ENCODE measurements around the gene SYNJ2. TPM values are rescaled to one million over a fixed set of nuclear protein-coding genes. Genes with fewer than 3 reads are reported as not detected.

The SYNJ2 gene
- total and polyA plus RNA-seq, 2 experiments from 2014 or later = 2.8 to 5.6 TPM

DNA sequence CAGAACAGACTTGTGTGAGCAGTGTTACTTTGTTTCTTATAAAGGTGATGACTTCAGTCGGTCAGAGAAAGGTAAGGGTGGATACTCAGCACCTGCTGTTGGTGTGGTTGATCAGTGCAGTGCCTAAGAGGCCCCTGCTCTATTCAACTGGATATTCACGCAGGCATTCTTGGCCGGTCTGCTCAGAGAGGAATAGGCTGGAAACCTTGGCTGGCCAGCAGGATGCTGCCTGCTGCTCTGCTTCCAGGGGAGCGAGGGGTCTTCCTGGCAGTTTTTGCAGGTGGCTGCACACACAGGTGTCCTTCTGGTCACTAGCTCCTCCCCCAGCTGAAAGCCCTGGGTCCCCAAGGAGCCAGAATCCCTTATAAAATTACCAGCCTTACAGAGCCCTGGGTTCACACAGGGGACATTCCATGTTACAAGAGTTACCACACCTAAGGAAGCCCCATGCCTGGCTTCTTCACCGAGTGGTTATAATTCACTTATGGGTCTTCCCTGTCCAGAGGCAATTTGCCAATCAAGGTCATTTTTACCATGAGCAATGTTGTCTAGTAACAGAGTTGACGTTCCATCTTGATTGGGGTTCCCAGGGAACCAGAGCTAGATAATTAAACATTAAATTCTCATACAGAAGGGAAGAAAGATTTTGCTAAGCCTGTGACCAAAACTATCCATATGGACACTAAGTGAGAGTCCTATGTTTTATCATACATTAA lies 16.4 kb downstream of the SYNJ2 start (continued):
- TF ChIP-seq EZH2 (IDR thresholded peaks at IDR 0.05; ENCODE audit: low read depth, unreplicated experiment) = no peak
- TF ChIP-seq, protein P1, sequence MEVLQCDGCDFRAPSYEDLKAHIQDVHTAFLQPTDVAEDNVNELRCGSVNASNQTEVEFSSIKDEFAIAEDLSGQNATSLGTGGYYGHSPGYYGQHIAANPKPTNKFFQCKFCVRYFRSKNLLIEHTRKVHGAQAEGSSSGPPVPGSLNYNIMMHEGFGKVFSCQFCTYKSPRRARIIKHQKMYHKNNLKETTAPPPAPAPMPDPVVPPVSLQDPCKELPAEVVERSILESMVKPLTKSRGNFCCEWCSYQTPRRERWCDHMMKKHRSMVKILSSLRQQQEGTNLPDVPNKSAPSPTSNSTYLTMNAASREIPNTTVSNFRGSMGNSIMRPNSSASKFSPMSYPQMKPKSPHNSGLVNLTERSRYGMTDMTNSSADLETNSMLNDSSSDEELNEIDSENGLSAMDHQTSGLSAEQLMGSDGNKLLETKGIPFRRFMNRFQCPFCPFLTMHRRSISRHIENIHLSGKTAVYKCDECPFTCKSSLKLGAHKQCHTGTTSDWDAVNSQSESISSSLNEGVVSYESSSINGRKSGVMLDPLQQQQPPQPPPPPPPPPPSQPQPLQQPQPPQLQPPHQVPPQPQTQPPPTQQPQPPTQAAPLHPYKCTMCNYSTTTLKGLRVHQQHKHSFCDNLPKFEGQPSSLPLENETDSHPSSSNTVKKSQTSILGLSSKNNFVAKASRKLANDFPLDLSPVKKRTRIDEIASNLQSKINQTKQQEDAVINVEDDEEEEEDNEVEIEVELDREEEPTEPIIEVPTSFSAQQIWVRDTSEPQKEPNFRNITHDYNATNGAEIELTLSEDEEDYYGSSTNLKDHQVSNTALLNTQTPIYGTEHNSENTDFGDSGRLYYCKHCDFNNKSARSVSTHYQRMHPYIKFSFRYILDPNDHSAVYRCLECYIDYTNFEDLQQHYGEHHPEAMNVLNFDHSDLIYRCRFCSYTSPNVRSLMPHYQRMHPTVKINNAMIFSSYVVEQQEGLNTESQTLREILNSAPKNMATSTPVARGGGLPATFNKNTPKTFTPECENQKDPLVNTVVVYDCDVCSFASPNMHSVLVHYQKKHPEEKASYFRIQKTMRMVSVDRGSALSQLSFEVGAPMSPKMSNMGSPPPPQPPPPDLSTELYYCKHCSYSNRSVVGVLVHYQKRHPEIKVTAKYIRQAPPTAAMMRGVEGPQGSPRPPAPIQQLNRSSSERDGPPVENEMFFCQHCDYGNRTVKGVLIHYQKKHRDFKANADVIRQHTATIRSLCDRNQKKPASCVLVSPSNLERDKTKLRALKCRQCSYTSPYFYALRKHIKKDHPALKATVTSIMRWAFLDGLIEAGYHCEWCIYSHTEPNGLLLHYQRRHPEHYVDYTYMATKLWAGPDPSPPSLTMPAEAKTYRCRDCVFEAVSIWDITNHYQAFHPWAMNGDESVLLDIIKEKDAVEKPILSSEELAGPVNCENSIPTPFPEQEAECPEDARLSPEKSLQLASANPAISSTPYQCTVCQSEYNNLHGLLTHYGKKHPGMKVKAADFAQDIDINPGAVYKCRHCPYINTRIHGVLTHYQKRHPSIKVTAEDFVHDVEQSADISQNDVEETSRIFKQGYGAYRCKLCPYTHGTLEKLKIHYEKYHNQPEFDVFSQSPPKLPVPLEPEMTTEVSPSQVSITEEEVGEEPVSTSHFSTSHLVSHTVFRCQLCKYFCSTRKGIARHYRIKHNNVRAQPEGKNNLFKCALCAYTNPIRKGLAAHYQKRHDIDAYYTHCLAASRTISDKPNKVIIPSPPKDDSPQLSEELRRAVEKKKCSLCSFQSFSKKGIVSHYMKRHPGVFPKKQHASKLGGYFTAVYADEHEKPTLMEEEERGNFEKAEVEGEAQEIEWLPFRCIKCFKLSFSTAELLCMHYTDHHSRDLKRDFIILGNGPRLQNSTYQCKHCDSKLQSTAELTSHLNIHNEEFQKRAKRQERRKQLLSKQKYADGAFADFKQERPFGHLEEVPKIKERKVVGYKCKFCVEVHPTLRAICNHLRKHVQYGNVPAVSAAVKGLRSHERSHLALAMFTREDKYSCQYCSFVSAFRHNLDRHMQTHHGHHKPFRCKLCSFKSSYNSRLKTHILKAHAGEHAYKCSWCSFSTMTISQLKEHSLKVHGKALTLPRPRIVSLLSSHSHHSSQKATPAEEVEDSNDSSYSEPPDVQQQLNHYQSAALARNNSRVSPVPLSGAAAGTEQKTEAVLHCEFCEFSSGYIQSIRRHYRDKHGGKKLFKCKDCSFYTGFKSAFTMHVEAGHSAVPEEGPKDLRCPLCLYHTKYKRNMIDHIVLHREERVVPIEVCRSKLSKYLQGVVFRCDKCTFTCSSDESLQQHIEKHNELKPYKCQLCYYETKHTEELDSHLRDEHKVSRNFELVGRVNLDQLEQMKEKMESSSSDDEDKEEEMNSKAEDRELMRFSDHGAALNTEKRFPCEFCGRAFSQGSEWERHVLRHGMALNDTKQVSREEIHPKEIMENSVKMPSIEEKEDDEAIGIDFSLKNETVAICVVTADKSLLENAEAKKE (CRISPR knock-in tag; IDR thresholded peaks at IDR 0.05) = no peak
- TF ChIP-seq CREB1 (CRISPR knock-in tag; IDR thresholded peaks at IDR 0.05; ENCODE audit: low read depth) = no peak

- no peak overlapping the region for H3K27ac Mint-ChIP-seq
- DNase-seq (ENCODE audit: low spot score) = no peak
- no peak for ATAC-seq
- Histone ChIP-seq H3F3A (replicated peaks; ENCODE audit: low read depth) (no peaks in the 10 kb centered on the region), H3K4me2 (no peak overlapping the region), H3K9me2 (ENCODE audit: insufficient read depth) (no peaks in the 10 kb centered on the region), H2AFZ (no peak overlapping the region), H4K20me1 (replicated peaks; ENCODE audit: insufficient read depth) (no peaks in the 10 kb centered on the region), H3K27me3 (ENCODE audit: insufficient read depth) (no peaks in the 10 kb centered on the region), H3K79me2 (replicated peaks; ENCODE audit: insufficient read depth) (peaks cover 13% of the 10 kb centered on the region), H3K36me3 (ENCODE audit: insufficient read depth) (no peaks in the 10 kb centered on the region), H3K27ac (ENCODE audit: low read depth) (no peak overlapping the region), H3K4me1 (ENCODE audit: insufficient read depth) (peaks cover 20% of the 10 kb centered on the region), H3K4me3 (no peak overlapping the region)
- H3K4me3 Mint-ChIP-seq = no peak overlapping the region
- H3K36me3 Mint-ChIP-seq (ENCODE audit: low read depth) = peaks cover 5% of the 10 kb centered on the region
- no peaks in the 10 kb centered on the region; the same call in 2 of the 3 replicates for H3K9me3 Mint-ChIP-seq
- H3K4me1 Mint-ChIP-seq = peaks cover 64% of the 10 kb centered on the region
- H3K27me3 Mint-ChIP-seq (ENCODE audit: insufficient read depth, low read depth, poor library complexity) = peaks cover 10% of the 10 kb centered on the region
- TF ChIP-seq POLR2AphosphoS5 (IDR thresholded peaks at IDR 0.05; ENCODE audit: low read depth) (no peak), JUNB (IDR thresholded peaks at IDR 0.05; ENCODE audit: unreplicated experiment) (no peak), ZNF114 (CRISPR knock-in tag; IDR thresholded peaks at IDR 0.05) (no peak), EZH2 (IDR thresholded peaks at IDR 0.05; ENCODE audit: low read depth, unreplicated experiment) (no peak), CREB1 (CRISPR knock-in tag; IDR thresholded peaks at IDR 0.05; ENCODE audit: low read depth) (no peak), STAT1 (IDR thresholded peaks at IDR 0.05; ENCODE audit: unreplicated experiment) (no peak), NANOG (IDR thresholded peaks at IDR 0.05; ENCODE audit: borderline replicate concordance) (no peak), ZNF331 (CRISPR knock-in tag; IDR thresholded peaks at IDR 0.05; ENCODE audit: low read depth) (no peak)
- TF ChIP-seq, protein P2, sequence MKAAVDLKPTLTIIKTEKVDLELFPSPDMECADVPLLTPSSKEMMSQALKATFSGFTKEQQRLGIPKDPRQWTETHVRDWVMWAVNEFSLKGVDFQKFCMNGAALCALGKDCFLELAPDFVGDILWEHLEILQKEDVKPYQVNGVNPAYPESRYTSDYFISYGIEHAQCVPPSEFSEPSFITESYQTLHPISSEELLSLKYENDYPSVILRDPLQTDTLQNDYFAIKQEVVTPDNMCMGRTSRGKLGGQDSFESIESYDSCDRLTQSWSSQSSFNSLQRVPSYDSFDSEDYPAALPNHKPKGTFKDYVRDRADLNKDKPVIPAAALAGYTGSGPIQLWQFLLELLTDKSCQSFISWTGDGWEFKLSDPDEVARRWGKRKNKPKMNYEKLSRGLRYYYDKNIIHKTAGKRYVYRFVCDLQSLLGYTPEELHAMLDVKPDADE (IDR thresholded peaks at IDR 0.05) = no peak
Measured at GRCh38 chr6:157998707-157999167, 17.1 kb downstream of the SYNJ2 start.

Measured in GM23338 (cell line).